ENCODE measurements around the gene CS.

GRCh38 chr12:56222531-56222895, 77.6 kb downstream of the CS start:
- TF ChIP-seq CTCF (IDR thresholded peaks at IDR 0.05 in 4 of 5, conservative IDR thresholded peaks at IDR 0.05 in 1 of 5) (no peak), POLR2A (IDR thresholded peaks at IDR 0.05) (no peak)

Measured in gastrocnemius medialis (tissue), 4 donors.